Fibroblast of pulmonary artery (primary cell): ENCODE measurements around the gene PCP4L1.

Source experiments
- DNase-seq: peaks from one replicate; pipeline ENCODE4 v3.0.0-alpha.2; 2010; ENCODE audit warnings: low read depth
- H3K4me3 ChIP-seq: replicated peaks from 2 replicates; pipeline ENCODE4 v1.5.1; 2011; ENCODE audit warnings: low read depth, mild to moderate bottlenecking, control low read depth, low read length, moderate library complexity
- TF ChIP-seq, protein P1 (sequence below): IDR thresholded peaks from 2 replicates; pipeline ENCODE4 v1.5.1; 2011; ENCODE audit warnings: mild to moderate bottlenecking, control low read depth, low read length, inconsistent platforms; ENCODE audit errors: missing control alignments

PCP4L1 gene

GRCh38 chr1:161225178-161225533 is 33.4 kb upstream of the PCP4L1 start:
- no peak for DNase-seq
- TF ChIP-seq, protein P1, sequence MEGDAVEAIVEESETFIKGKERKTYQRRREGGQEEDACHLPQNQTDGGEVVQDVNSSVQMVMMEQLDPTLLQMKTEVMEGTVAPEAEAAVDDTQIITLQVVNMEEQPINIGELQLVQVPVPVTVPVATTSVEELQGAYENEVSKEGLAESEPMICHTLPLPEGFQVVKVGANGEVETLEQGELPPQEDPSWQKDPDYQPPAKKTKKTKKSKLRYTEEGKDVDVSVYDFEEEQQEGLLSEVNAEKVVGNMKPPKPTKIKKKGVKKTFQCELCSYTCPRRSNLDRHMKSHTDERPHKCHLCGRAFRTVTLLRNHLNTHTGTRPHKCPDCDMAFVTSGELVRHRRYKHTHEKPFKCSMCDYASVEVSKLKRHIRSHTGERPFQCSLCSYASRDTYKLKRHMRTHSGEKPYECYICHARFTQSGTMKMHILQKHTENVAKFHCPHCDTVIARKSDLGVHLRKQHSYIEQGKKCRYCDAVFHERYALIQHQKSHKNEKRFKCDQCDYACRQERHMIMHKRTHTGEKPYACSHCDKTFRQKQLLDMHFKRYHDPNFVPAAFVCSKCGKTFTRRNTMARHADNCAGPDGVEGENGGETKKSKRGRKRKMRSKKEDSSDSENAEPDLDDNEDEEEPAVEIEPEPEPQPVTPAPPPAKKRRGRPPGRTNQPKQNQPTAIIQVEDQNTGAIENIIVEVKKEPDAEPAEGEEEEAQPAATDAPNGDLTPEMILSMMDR: no peak
- no peak overlapping the region for H3K4me3 ChIP-seq

DNA sequence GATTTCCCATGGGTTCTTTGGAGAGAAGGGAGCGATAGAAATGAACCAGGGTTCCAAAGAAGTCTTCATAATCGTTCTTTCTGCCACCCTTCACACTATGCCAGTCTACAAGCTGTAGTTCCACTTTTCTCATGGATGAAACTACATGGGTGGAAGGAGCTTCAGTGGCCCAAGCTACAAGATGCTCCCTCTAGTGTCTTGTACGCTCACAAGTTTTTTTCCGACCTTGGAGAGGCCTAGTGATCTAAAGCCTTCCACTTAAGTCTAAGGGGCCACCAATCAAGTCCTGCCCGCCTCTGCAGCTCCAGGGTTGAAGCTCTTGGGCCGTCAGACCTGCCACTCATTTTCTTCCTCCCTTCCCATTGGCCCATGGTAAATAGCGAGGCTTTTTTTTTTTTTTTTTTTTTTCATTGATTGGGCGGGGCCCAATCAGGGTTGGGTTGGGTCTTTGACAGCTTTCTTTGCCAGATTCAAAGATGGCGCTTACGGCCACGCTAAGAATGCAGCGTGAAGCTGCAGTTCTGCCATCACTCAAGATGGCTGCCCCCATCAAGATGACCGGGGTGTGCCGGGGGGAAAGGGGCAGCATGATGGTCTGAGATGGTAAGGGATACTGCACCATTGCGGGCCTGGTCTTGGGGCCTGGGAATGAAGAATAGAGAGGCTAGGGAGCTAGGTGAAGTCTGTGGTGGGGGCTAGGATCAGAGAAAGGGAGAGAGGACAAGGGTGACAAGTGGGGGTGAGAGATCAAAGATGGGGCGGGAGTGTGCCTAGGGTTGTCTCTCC is 32.8 kb upstream of the PCP4L1 start, which contains the start of gene TOMM40L:
Gene TOMM40L, plus strand, starts transcription at position 527 of the 786 bp plus-strand sequence. CDS start 430 bp downstream, outside the sequence.
- peak within 1 kb of the TSS; percentile 98 for H3K4me3 ChIP-seq
- peak; percentile 100 for DNase-seq
- TF ChIP-seq, protein P1: peak; percentile 79

DNA sequence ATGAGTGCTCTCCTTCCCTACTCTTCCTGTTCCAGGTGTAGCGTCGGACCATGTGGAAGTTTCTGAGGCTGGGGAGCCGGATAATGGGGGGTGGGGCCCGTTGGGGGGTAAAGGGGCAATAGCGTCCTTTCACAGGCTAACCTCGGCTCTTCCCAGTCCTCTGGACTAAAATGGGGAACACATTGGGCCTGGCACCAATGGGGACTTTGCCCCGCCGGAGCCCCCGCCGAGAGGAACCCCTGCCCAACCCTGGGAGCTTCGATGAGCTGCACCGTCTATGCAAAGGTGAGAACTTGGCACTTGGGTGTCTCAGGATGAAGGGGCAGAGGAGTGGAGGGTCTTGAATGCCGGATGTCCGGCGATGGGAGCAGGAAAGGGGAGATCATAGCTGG is 32.2 kb upstream of the PCP4L1 start:
- no peak for DNase-seq
- TF ChIP-seq, protein P1: no peak
- peak overlapping the region; percentile 98 for H3K4me3 ChIP-seq

GRCh38 chr1:161226759-161227158 is 31.8 kb upstream of the PCP4L1 start:
- peak overlapping the region; percentile 98 for H3K4me3 ChIP-seq
- DNase-seq: no peak
- TF ChIP-seq, protein P1: no peak

- TF ChIP-seq, protein P1: peak; percentile 75
- peak overlapping the region; percentile 98 for H3K4me3 ChIP-seq
Observed at GRCh38 chr1:161227196-161227871, 31.2 kb upstream of the PCP4L1 start.

GRCh38 chr1:161228032-161228431 is 30.5 kb upstream of the PCP4L1 start:
- TF ChIP-seq, protein P1: no peak
- H3K4me3 ChIP-seq: no peak overlapping the region
- no peak for DNase-seq

More at GRCh38 chr1:161227196-161227871, 31.2 kb upstream of the PCP4L1 start:
- DNase-seq: peak; percentile 83

GRCh38 chr1:161229896-161230295 is 28.6 kb upstream of the PCP4L1 start:
- peak; percentile 13 for DNase-seq
- TF ChIP-seq, protein P1: no peak
- no peak overlapping the region for H3K4me3 ChIP-seq
